ENCODE data around the gene PPME1. TPM values are rescaled to one million over a fixed set of nuclear protein-coding genes. Genes with fewer than 3 reads are reported as not detected.

Gene PPME1
- polyA plus RNA-seq, 1 donor = 27.8 TPM

GRCh38 chr11:74185285-74185684 is 14.2 kb downstream of the PPME1 start:
- no peak for DNase-seq
- no peaks in the 10 kb centered on the region for H3K4me1 ChIP-seq (ENCODE audit: control insufficient read depth, insufficient read depth, low read length)
- H3K4me3 ChIP-seq (ENCODE audit: low read length) = no peak overlapping the region
- no peaks in the 10 kb centered on the region for H3K9me3 ChIP-seq (ENCODE audit: control insufficient read depth, low read depth, low read length)
- H3K27me3 ChIP-seq (ENCODE audit: control insufficient read depth, insufficient read depth, low read length) = no peaks in the 10 kb centered on the region
- no peak overlapping the region for H3K27ac ChIP-seq (ENCODE audit: low read length)
- H3K36me3 ChIP-seq (ENCODE audit: control insufficient read depth, insufficient read depth, low read length) = peaks cover 4% of the 10 kb centered on the region
- no CpG with 5 or more reads among the region's 5 CpGs for WGBS (ENCODE audit: insufficient coverage, low lambda C conversion rate)

GRCh38 chr11:74185695-74186094 is 14.6 kb downstream of the PPME1 start:
- H3K27ac ChIP-seq (ENCODE audit: low read length) = no peak overlapping the region
- no peak for DNase-seq
- H3K4me3 ChIP-seq (ENCODE audit: low read length) = no peak overlapping the region
- H3K27me3 ChIP-seq (ENCODE audit: control insufficient read depth, insufficient read depth, low read length) = no peaks in the 10 kb centered on the region
- peaks cover 5% of the 10 kb centered on the region for H3K36me3 ChIP-seq (ENCODE audit: control insufficient read depth, insufficient read depth, low read length)
- no peaks in the 10 kb centered on the region for H3K9me3 ChIP-seq (ENCODE audit: control insufficient read depth, low read depth, low read length)
- no CpG with 5 or more reads among the region's 2 CpGs for WGBS (ENCODE audit: insufficient coverage, low lambda C conversion rate)
- no peaks in the 10 kb centered on the region for H3K4me1 ChIP-seq (ENCODE audit: control insufficient read depth, insufficient read depth, low read length)

GRCh38 chr11:74195828-74196227 is 24.7 kb downstream of the PPME1 start:
- H3K4me3 ChIP-seq (ENCODE audit: low read length) = no peak overlapping the region
- no peaks in the 10 kb centered on the region for H3K4me1 ChIP-seq (ENCODE audit: control insufficient read depth, insufficient read depth, low read length)
- H3K9me3 ChIP-seq (ENCODE audit: control insufficient read depth, low read depth, low read length) = no peaks in the 10 kb centered on the region
- no peaks in the 10 kb centered on the region for H3K27me3 ChIP-seq (ENCODE audit: control insufficient read depth, insufficient read depth, low read length)
- H3K27ac ChIP-seq (ENCODE audit: low read length) = no peak overlapping the region
- H3K36me3 ChIP-seq (ENCODE audit: control insufficient read depth, insufficient read depth, low read length) = peaks cover 2% of the 10 kb centered on the region
- DNase-seq = no peak

GRCh38 chr11:74196781-74197486 is 25.8 kb downstream of the PPME1 start:
- no peak overlapping the region for H3K27ac ChIP-seq (ENCODE audit: low read length)
- no peak for DNase-seq
- no peaks in the 10 kb centered on the region for H3K4me1 ChIP-seq (ENCODE audit: control insufficient read depth, insufficient read depth, low read length)
- H3K4me3 ChIP-seq (ENCODE audit: low read length) = no peak overlapping the region
- no peaks in the 10 kb centered on the region for H3K27me3 ChIP-seq (ENCODE audit: control insufficient read depth, insufficient read depth, low read length)
- peaks cover 2% of the 10 kb centered on the region for H3K36me3 ChIP-seq (ENCODE audit: control insufficient read depth, insufficient read depth, low read length)
- 100% methylated on average over 1 of the region's 2 CpGs for WGBS (ENCODE audit: insufficient coverage, low lambda C conversion rate)
- H3K9me3 ChIP-seq (ENCODE audit: control insufficient read depth, low read depth, low read length) = no peaks in the 10 kb centered on the region

- no peak overlapping the region for H3K27ac ChIP-seq (ENCODE audit: low read length)
- no peaks in the 10 kb centered on the region for H3K4me1 ChIP-seq (ENCODE audit: control insufficient read depth, insufficient read depth, low read length)
- H3K36me3 ChIP-seq (ENCODE audit: control insufficient read depth, insufficient read depth, low read length) = peaks cover 14% of the 10 kb centered on the region
- 100% methylated on average over 1 of the region's 2 CpGs for WGBS (ENCODE audit: insufficient coverage, low lambda C conversion rate)
- no peaks in the 10 kb centered on the region for H3K9me3 ChIP-seq (ENCODE audit: control insufficient read depth, low read depth, low read length)
- no peak for DNase-seq
- no peak overlapping the region for H3K4me3 ChIP-seq (ENCODE audit: low read length)
- no peaks in the 10 kb centered on the region for H3K27me3 ChIP-seq (ENCODE audit: control insufficient read depth, insufficient read depth, low read length)
Observed at GRCh38 chr11:74203966-74204365, 32.9 kb downstream of the PPME1 start.

- no peak for DNase-seq
- no CpG with 5 or more reads among the region's 1 CpG for WGBS (ENCODE audit: insufficient coverage, low lambda C conversion rate)
- Histone ChIP-seq H3K4me1 (ENCODE audit: control insufficient read depth, insufficient read depth, low read length) (no peaks in the 10 kb centered on the region), H3K27me3 (ENCODE audit: control insufficient read depth, insufficient read depth, low read length) (no peaks in the 10 kb centered on the region), H3K9me3 (ENCODE audit: control insufficient read depth, low read depth, low read length) (no peaks in the 10 kb centered on the region), H3K36me3 (ENCODE audit: control insufficient read depth, insufficient read depth, low read length) (peaks cover 19% of the 10 kb centered on the region), H3K4me3 (ENCODE audit: low read length) (no peak overlapping the region), H3K27ac (ENCODE audit: low read length) (no peak overlapping the region)
Observed at GRCh38 chr11:74204701-74205100, 33.6 kb downstream of the PPME1 start.

- Histone ChIP-seq H3K4me3 (ENCODE audit: low read length) (no peak overlapping the region), H3K27ac (ENCODE audit: low read length) (no peak overlapping the region), H3K9me3 (ENCODE audit: control insufficient read depth, low read depth, low read length) (no peaks in the 10 kb centered on the region), H3K4me1 (ENCODE audit: control insufficient read depth, insufficient read depth, low read length) (no peaks in the 10 kb centered on the region), H3K36me3 (ENCODE audit: control insufficient read depth, insufficient read depth, low read length) (peaks cover 23% of the 10 kb centered on the region), H3K27me3 (ENCODE audit: control insufficient read depth, insufficient read depth, low read length) (no peaks in the 10 kb centered on the region)
- WGBS (ENCODE audit: insufficient coverage, low lambda C conversion rate) = no CpG with 5 or more reads among the region's 1 CpG
- no peak for DNase-seq
Observed at GRCh38 chr11:74205181-74205580, 34.1 kb downstream of the PPME1 start.

- no CpG with 5 or more reads among the region's 1 CpG for WGBS (ENCODE audit: insufficient coverage, low lambda C conversion rate)
- H3K9me3 ChIP-seq (ENCODE audit: control insufficient read depth, low read depth, low read length) = no peaks in the 10 kb centered on the region
- H3K4me3 ChIP-seq (ENCODE audit: low read length) = no peak overlapping the region
- H3K27me3 ChIP-seq (ENCODE audit: control insufficient read depth, insufficient read depth, low read length) = no peaks in the 10 kb centered on the region
- H3K36me3 ChIP-seq (ENCODE audit: control insufficient read depth, insufficient read depth, low read length) = peaks cover 28% of the 10 kb centered on the region
- H3K27ac ChIP-seq (ENCODE audit: low read length) = no peak overlapping the region
- DNase-seq = no peak
- H3K4me1 ChIP-seq (ENCODE audit: control insufficient read depth, insufficient read depth, low read length) = no peaks in the 10 kb centered on the region
Observed at GRCh38 chr11:74206746-74207145, 35.7 kb downstream of the PPME1 start.

GRCh38 chr11:74208507-74208906 is 37.4 kb downstream of the PPME1 start:
- Histone ChIP-seq H3K4me3 (ENCODE audit: low read length) (no peak overlapping the region), H3K9me3 (ENCODE audit: control insufficient read depth, low read depth, low read length) (peaks cover 4% of the 10 kb centered on the region), H3K27me3 (ENCODE audit: control insufficient read depth, insufficient read depth, low read length) (no peaks in the 10 kb centered on the region), H3K36me3 (ENCODE audit: control insufficient read depth, insufficient read depth, low read length) (peaks cover 43% of the 10 kb centered on the region), H3K4me1 (ENCODE audit: control insufficient read depth, insufficient read depth, low read length) (no peaks in the 10 kb centered on the region), H3K27ac (ENCODE audit: low read length) (no peak overlapping the region)
- DNase-seq = no peak

- H3K4me3 ChIP-seq (ENCODE audit: low read length) = no peak overlapping the region
- H3K27me3 ChIP-seq (ENCODE audit: control insufficient read depth, insufficient read depth, low read length) = no peaks in the 10 kb centered on the region
- DNase-seq = no peak
- no peaks in the 10 kb centered on the region for H3K4me1 ChIP-seq (ENCODE audit: control insufficient read depth, insufficient read depth, low read length)
- peaks cover 43% of the 10 kb centered on the region for H3K36me3 ChIP-seq (ENCODE audit: control insufficient read depth, insufficient read depth, low read length)
- WGBS (ENCODE audit: insufficient coverage, low lambda C conversion rate) = no CpG with 5 or more reads among the region's 2 CpGs
- no peak overlapping the region for H3K27ac ChIP-seq (ENCODE audit: low read length)
- H3K9me3 ChIP-seq (ENCODE audit: control insufficient read depth, low read depth, low read length) = peaks cover 12% of the 10 kb centered on the region
Observed at GRCh38 chr11:74212533-74212932, 41.4 kb downstream of the PPME1 start.

- no CpG with 5 or more reads among the region's 1 CpG for WGBS (ENCODE audit: insufficient coverage, low lambda C conversion rate)
- no peaks in the 10 kb centered on the region for H3K27me3 ChIP-seq (ENCODE audit: control insufficient read depth, insufficient read depth, low read length)
- peak in 1 of 2 donors; percentile 17 for DNase-seq
Observed at GRCh38 chr11:74220376-74220775, 49.3 kb downstream of the PPME1 start.

More at GRCh38 chr11:74220376-74220775, 49.3 kb downstream of the PPME1 start:
- no peaks in the 10 kb centered on the region for H3K36me3 ChIP-seq (ENCODE audit: control insufficient read depth, insufficient read depth, low read length)
- no peak overlapping the region for H3K27ac ChIP-seq (ENCODE audit: low read length)
- no peak overlapping the region for H3K4me3 ChIP-seq (ENCODE audit: low read length)
- H3K4me1 ChIP-seq (ENCODE audit: control insufficient read depth, insufficient read depth, low read length) = no peaks in the 10 kb centered on the region
- H3K9me3 ChIP-seq (ENCODE audit: control insufficient read depth, low read depth, low read length) = no peaks in the 10 kb centered on the region
